K562 (cell line): ENCODE results near the gene TULP1. TPM values are rescaled to one million over a fixed set of nuclear protein-coding genes. Genes with fewer than 3 reads are reported as not detected.

ENCODE experiments used
- ATAC-seq: fragments of 200-7000 bp; cut with Tn5 transposase; 3 replicates; pipeline ENCODE4 v1.9.1; 2020; ENCODE audit warnings: moderate library complexity
- BruUV-seq: library from RNA; stranded (reverse); fragments of 400-500 nt; replicated peaks from 2 replicates; lab custom pipeline; 2021; lab: Mats Ljungman, UMichigan
- CTCF ChIA-PET: fragments of 300-600 bp; formaldehyde crosslinking; extraction: SDS; loops from one replicate; lab custom pipeline; 2021; ENCODE audit warnings: low intra/inter-chr PET ratio; lab: Yijun Ruan, JAX
- POLR2A ChIA-PET: fragments of 300-600, 350-650 bp; sonication (Branson Sonifier 250); formaldehyde crosslinking; extraction: SDS; loops from one replicate; lab custom pipeline; 2021; ENCODE audit warnings: antibody characterized with exemption, inconsistent platforms; lab: Yijun Ruan, JAX
- DNase-seq, 4 experiments: peaks; one replicate each; pipeline versions ENCODE4 v3.0.0 to v3.0.0-alpha.2; 2011 to 2018; ENCODE audit warnings: low spot score in 3 of 4, mixed read lengths in 3 of 4; ENCODE audit errors: extremely low read depth in 1 of 4
- FAIRE-seq: peaks from 2 replicates; lab custom pipeline; 2011; peaks lifted over from hg19 to GRCh38; lab: Jason Lieb, UNC
- H2AFZ ChIP-seq: 2 replicates; pipeline ENCODE4 v1.6.0; 2011; ENCODE audit warnings: low read depth, low read length, control low read depth, inconsistent platforms
- H3K27ac ChIP-seq: fragments of 200-600 bp; 3 replicates; pipeline ENCODE4 v1.8.0; 2011; ENCODE audit warnings: low read depth, mild to moderate bottlenecking, control low read depth, inconsistent platforms, low read length, moderate library complexity, mixed read lengths; ENCODE audit errors: extremely low read depth
- H3K27me3 ChIP-seq, 2 experiments: fragments of 300-600 bp in 1 of 2; 2 replicates in 1 of 2; 3 replicates in 1 of 2; pipeline versions ENCODE4 v1.6.0 to v1.8.0; 2011; ENCODE audit warnings: inconsistent platforms in 2 of 2, low read length in 2 of 2, mild to moderate bottlenecking in 1 of 2, mixed read lengths in 1 of 2, moderate library complexity in 1 of 2; ENCODE audit not compliant: control insufficient read depth in 2 of 2, insufficient read depth in 2 of 2
- H3K36me3 ChIP-seq: fragments of 300-600 bp; 3 replicates; pipeline ENCODE4 v1.8.0; 2011; ENCODE audit warnings: mild to moderate bottlenecking, low read length, inconsistent platforms; ENCODE audit not compliant: control insufficient read depth, insufficient read depth
- H3K4me1 ChIP-seq, 2 experiments: fragments of 200-600 bp in 1 of 2; replicated peaks in 1 of 2; 2 replicates in 1 of 2; 3 replicates in 1 of 2; pipeline versions ENCODE4 v1.5.1 to v1.8.0; 2011; ENCODE audit warnings: inconsistent platforms in 2 of 2, low read length in 2 of 2, mild to moderate bottlenecking in 1 of 2, mixed read lengths in 1 of 2, moderate library complexity in 1 of 2; ENCODE audit not compliant: control insufficient read depth in 2 of 2, insufficient read depth in 2 of 2
- H3K4me2 ChIP-seq: 2 replicates; pipeline ENCODE4 v1.6.1; 2011; ENCODE audit warnings: low read length, control low read depth, inconsistent platforms, mixed read lengths; ENCODE audit not compliant: insufficient read depth
- H3K4me3 ChIP-seq: fragments of 200-600 bp; sonication (generic), shearing (Covaris generic); 2 replicates; pipeline ENCODE4 v1.5.1; 2016; ENCODE audit warnings: control low read depth, inconsistent platforms
- H3K79me2 ChIP-seq: fragments of 200-600 bp; 3 replicates; pipeline ENCODE4 v1.8.0; 2011; ENCODE audit warnings: low read length, inconsistent platforms; ENCODE audit not compliant: control insufficient read depth, insufficient read depth
- H3K9ac ChIP-seq, 2 experiments: 2 replicates each; pipeline versions ENCODE4 v1.6.0 to v1.6.1; 2011; ENCODE audit warnings: low read depth in 2 of 2, low read length in 2 of 2, control low read depth in 1 of 2, inconsistent platforms in 1 of 2, mild to moderate bottlenecking in 1 of 2, mixed read lengths in 1 of 2; ENCODE audit not compliant: insufficient read depth in 1 of 2
- H3K9me1 ChIP-seq: one replicate; pipeline ENCODE4 v1.6.0; 2011; ENCODE audit warnings: inconsistent platforms, mild to moderate bottlenecking, low read length, moderate library complexity; ENCODE audit not compliant: control insufficient read depth, insufficient read depth
- H3K9me3 ChIP-seq: replicated peaks from 2 replicates; pipeline ENCODE4 v1.5.1; 2011; ENCODE audit warnings: low read depth, low read length, inconsistent platforms; ENCODE audit not compliant: control insufficient read depth, insufficient read depth
- H4K20me1 ChIP-seq: replicated peaks from 2 replicates; pipeline ENCODE4 v1.6.1; 2011; ENCODE audit warnings: low read length, inconsistent platforms, mixed read lengths; ENCODE audit not compliant: control insufficient read depth, insufficient read depth
- CBFA2T3 ChIP-seq: fragments of 450-650 bp; IDR thresholded peaks from 2 replicates; pipeline ENCODE4 v1.6.1; 2017
- XRCC3 ChIP-seq: fragments of 450-650 bp; IDR thresholded peaks from 2 replicates; pipeline ENCODE4 v1.6.1; 2017; ENCODE audit warnings: mild to moderate bottlenecking, moderate library complexity
- ZNF408 ChIP-seq: fragments of 250-450 bp; sonication (Bioruptor Pico); IDR thresholded peaks from 2 replicates; pipeline ENCODE4 v1.4.0; 2020; ENCODE audit warnings: low read depth, mild to moderate bottlenecking, moderate library complexity
- WGBS: fragments of 100-300 bp; shearing (Covaris generic); methylation state at CpG from one replicate; pipeline ENCODE4 v1.1.6; 2016; ENCODE audit warnings: low coverage, mixed read lengths; ENCODE audit not compliant: insufficient coverage; ENCODE audit errors: missing lambda C conversion rate; 5-methylcytosine and 5-hydroxymethylcytosine counted together
- in situ Hi-C: fragments of 300-500 bp; cut with MboI; formaldehyde crosslinking; loops from 4 replicates; pipeline ENCODE4 v1.15.0; 2018; ENCODE audit warnings: inconsistent platforms, mixed read lengths
- intact Hi-C: fragments of 100-400 bp; cut with micrococcal nuclease; formaldehyde crosslinking; loops from 2 replicates; pipeline ENCODE4 v1.14.2; 2022
- polyA plus RNA-seq, 8 experiments: library from polyadenylated mRNA; depleted of rRNA in 4 of 8; stranded (reverse) in 5 of 8; unstranded in 3 of 8; fragments of >200 nt; fragmentation: Nextera tagmentation in 2 of 8; fragmentation: Illumina TruSeq in 1 of 8; extraction: Ambion mirVana in 2 of 8; extraction: Trizol in 1 of 8; gene quantifications; 2 replicates each; pipeline versions ENCODE4 v1.2.1 to v1.2.3, GENCODE V29; 2011 to 2014; ENCODE audit warnings: inconsistent platforms in 1 of 8, missing spikeins in 1 of 8
- total RNA-seq, 7 experiments: library from RNA; depleted of rRNA in 6 of 7; stranded (reverse); fragments of >200 nt in 6 of 7; fragmentation: Illumina TruSeq in 2 of 7; extraction: Trizol in 2 of 7; gene quantifications; 2 replicates each; pipeline versions ENCODE4 v1.2.1 to v1.2.3, GENCODE V29; 2011 to 2021; ENCODE audit warnings: low replicate concordance in 1 of 7
- TF ChIP-seq, protein P1 (sequence below): sonication (generic); IDR thresholded peaks from 2 replicates; pipeline ENCODE4 v1.6.1; 2016
- TF ChIP-seq, protein P2 (sequence below): fragments of 450-650 bp; formaldehyde crosslinking; IDR thresholded peaks from 2 replicates; pipeline ENCODE4 v1.4.0; 2020; ENCODE audit warnings: mild to moderate bottlenecking, mixed read lengths

Gene TULP1
- total and polyA plus RNA-seq, 9 of the 15 experiments (the other 6 are each of a cell fraction or from before 2014, with no cell fraction given) = 0.06 to 0.17 (median 0.09) TPM; not detected in 6

DNA sequence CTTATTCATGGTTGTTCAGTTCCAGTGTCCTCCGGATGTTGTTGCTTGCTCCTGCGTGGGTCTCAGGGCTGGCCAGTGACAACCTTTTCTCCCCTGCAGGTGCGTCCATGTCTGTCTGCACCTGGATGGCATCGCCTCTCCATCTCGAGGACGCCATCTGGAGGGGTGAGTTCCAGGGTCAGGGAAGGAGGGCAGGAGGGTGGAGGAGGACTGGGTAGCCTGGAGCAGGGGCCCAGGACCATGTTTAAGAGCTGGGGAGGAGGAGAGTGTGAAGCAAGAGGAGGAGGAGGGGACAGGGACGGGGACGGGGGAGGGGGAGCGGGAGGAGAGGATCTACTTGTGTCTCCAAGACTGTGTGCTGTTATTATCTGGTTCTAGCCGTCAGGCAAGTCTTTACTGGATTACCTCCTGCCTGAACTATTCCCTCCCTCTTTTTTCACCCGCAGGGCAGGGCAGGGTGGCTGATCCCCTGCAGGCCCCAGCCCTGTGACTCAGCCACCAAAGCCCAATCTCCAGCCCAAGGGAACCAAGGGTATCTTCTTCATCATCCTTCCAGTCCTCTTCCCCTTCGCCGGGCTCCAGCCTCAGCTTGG lies 32.2 kb upstream of the TULP1 start:
- Histone ChIP-seq H3K9me3 (peaks cover 4% of the 10 kb centered on the region), H2AFZ (no peak overlapping the region), H3K36me3 (no peaks in the 10 kb centered on the region), H3K27me3 (peaks cover 13 to 24% of the 10 kb centered on the region in 2 experiments; a peak in 4 of 5 replicates), H4K20me1 (no peaks in the 10 kb centered on the region), H3K4me2 (no peak overlapping the region), H3K27ac (no peak overlapping the region), H3K4me1 (no peaks in the 10 kb centered on the region), H3K79me2 (no peaks in the 10 kb centered on the region), H3K4me3 (no peak overlapping the region), H3K9me1 (no peaks in the 10 kb centered on the region), H3K9ac (peak overlapping the region in 1 of 2 experiments; percentile 73; a peak in 1 of 4 replicates)
- no TSS peak for BruUV-seq
- WGBS = 11% methylated on average over 10 of the region's 13 CpGs
- ATAC-seq (peak; percentile 58), FAIRE-seq (no peak), DNase-seq (peak in 1 of 4 experiments; percentile 35)
- ChIA-PET CTCF (interaction anchor here (0.6 to 0.7 kb wide), 2 partner anchors 10 to 246 kb away, joined by 3 to 4 read pairs; no protein-coding TSS in a partner anchor), POLR2A (interaction anchor here (1.2 to 2.5 kb wide), 2 partner anchors 9 to 17 kb away, joined by 4 to 7 read pairs; no protein-coding TSS in a partner anchor)
- in situ Hi-C loops = no loop called here
- intact Hi-C loops = no loop called here
- TF ChIP-seq, protein P1, sequence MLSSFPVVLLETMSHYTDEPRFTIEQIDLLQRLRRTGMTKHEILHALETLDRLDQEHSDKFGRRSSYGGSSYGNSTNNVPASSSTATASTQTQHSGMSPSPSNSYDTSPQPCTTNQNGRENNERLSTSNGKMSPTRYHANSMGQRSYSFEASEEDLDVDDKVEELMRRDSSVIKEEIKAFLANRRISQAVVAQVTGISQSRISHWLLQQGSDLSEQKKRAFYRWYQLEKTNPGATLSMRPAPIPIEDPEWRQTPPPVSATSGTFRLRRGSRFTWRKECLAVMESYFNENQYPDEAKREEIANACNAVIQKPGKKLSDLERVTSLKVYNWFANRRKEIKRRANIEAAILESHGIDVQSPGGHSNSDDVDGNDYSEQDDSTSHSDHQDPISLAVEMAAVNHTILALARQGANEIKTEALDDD = peak; percentile 57
- TF ChIP-seq XRCC3 (no peak), CBFA2T3 (peak; percentile 26; the same call in 1 of the 2 replicates), ZNF408 (CRISPR knock-in tag) (no peak)
- TF ChIP-seq, protein P2, sequence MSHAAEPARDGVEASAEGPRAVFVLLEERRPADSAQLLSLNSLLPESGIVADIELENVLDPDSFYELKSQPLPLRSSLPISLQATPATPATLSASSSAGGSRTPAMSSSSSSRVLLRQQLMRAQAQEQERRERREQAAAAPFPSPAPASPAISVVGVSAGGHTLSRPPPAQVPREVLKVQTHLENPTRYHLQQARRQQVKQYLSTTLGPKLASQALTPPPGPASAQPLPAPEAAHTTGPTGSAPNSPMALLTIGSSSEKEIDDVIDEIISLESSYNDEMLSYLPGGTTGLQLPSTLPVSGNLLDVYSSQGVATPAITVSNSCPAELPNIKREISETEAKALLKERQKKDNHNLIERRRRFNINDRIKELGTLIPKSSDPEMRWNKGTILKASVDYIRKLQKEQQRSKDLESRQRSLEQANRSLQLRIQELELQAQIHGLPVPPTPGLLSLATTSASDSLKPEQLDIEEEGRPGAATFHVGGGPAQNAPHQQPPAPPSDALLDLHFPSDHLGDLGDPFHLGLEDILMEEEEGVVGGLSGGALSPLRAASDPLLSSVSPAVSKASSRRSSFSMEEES (CRISPR knock-in tag) = no peak
